ENCODE measurements around the gene CCDC191.

Gene CCDC191

DNA sequence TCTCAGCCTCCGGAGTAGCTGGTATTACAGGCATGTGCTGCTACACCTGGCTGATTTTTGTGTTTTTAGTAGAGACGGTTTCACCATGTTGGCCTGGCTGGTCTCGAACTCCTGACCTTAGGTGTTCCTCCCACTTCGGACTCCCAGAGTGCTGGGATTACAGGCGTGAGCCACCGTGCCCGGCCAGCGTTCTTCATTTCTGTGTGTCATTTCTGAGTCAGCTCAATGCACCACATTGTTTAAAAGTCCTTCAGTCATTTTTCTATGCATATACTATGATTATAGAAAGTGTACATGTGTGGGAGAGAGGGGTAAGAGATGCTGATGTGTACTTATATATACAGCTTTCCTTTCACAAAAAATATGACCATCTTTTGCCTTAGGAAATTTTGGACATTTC lies 2.3 kb upstream of the CCDC191 start:
- DNase-seq: no peak

DNA sequence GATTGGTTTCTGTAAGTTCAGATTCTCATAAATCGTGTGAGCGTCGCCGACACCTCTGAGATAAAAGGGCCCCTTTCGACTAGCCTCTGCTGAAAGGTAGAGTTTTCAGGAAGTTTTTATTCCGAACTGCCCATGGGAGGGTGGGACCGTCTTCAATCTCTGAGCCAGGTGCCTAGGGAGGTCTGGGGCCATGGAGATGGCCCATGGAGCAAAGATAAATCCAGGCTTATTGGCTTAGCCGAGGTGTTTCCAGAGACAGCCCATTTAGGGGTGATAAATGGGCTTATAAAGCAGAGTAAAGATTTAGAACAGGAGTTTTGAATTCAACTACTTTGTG lies 653 bp upstream of the CCDC191 start:
- no peak for DNase-seq

DNA sequence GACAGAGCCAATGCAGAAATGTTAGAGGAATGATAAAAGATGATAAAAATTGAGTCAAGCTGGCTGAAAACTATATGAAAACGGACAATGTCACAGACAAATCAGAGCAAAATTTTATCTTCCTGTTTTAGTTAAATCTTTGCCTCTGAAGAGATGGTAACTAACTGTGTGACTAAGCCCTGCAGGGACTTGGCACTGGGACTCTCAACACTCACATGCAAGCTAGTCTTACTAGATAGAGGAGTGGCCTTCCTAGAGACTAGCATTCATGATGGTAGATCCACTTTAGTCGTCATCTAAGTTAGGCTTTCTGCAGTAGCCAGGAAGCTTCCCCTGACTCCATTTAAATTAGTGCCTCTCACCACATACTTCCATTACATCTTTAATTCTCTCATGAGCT lies 4.1 kb downstream of the CCDC191 start:
- no peak for DNase-seq

DNA sequence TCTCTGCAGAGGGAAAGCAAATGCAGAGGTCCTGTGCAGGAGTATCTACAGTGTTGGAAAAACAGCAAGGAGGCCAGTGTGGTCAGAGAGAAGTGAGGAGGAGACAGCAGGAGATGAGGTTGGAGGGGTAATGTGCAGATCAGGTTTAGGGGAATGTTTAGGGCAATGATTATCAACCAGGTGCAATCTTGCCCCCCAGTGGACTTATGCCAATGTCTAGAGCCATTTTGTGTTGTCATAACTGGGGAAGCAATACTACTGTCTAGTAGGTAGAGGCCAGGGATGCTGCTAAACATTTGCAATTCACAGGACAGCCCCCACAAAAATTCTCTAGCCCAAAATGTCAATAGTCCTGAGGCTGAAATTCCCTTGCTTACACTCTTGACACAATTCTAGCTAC lies 13.1 kb downstream of the CCDC191 start:
- DNase-seq: no peak

DNA sequence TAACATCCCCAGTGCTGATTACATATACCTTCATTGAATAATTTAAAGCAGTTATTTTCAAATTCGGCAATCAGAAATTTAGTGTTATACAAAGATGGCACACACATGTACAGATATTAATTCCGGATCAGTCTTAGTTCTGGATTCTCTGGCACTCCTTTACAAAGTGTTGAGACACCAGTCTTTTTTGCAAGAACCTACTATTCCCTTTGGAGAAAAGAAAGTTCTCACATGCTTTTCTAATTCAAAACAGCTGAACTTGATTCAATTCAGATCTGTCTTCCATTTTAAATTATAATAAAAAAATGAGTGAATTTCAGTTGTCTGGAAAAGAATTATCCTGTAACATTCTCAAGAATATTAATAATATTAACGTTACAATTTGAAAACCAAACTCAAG lies 20.4 kb downstream of the CCDC191 start:
- DNase-seq: no peak

DNA sequence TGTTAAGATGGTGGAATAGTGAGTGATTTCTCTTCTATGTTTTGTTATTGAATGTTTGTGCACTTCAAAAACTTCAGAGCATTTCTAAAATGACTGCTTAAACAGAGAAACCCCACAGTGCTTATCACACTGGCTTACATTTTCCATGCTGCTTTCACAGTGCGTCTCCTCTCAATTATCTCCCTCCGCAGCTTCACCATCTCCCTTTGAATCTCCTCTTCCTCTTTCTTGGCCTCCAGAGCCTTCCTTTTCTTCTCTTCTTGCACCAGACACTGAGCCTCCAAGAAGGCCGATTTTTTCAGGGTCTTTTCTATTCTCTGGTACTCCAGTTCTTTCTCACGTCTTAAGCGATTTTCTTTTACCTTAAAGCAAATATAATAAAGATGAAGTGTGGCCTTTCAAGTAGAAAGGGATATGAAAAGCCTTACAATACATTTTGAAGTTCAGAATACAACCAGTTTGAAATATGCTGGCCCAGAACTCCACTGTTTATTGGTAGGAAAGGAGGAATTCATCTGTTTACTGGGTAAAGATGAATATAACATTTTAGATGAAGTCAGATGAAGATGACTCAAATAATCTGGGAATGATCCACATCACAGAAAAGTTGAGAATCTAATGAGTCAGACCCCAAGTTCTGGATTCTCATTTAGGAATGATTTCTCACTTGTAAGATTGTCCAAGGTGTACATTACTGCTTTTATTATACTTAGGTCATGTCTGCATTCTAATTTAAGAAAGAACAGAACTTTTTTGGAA lies 21.4 kb downstream of the CCDC191 start:
- no peak for DNase-seq

DNA sequence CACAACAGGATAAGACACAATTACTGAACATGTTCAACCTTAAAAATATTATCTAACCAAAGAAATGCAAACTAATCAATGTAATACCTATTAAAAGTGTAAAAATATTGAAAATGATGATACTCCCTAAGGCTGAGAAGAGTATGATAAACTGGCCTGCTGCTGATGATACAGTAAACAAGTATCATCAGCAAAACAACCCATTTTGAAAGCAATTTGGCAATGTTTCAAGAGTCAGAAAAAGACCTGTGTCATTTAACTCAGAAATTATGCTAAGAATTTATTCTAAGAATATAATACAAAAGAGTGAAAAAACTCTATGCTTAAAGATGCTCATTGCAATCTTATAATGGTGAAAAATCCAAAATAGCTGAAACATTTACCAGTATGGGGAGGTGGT lies 22.1 kb downstream of the CCDC191 start:
- no peak for DNase-seq

DNA sequence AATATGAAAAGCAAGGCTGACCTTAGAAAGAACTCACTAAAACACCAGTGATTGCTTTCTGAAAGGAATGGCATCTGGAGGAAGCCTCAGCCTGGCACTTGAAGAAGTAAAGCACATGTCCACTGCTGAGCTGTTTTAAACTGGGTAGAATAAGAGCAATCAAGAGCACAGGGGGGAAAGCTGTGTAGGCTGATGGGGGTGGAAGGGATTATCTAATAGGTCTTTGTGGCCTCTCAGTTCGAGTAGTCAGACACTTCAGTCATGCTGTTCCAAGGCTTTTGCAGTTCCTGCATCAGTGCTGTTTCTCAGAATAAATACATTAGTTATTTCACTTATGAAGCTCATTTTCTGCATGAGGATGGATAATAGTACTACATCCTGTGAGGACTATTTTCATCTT lies 22.6 kb downstream of the CCDC191 start:
- no peak for DNase-seq

DNA sequence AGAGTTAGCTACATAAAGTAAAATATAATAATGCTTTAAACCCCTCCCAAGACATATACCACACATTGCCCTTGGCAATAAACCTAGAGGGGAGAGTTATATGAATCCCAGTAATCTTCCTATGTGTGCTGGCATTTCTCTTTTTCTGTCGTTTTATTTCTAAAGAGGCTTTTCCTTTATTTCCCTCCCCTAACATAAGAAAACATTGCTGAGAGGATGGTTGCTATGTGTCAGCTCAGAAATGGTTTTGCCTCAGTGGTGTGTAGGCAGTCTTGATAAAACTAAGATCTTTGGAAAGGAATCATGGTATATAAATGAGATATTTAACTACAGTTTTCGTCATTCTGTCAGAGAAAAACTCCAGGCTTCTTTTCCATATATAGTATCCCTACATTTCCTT lies 30.0 kb downstream of the CCDC191 start:
- no peak for DNase-seq

DNA sequence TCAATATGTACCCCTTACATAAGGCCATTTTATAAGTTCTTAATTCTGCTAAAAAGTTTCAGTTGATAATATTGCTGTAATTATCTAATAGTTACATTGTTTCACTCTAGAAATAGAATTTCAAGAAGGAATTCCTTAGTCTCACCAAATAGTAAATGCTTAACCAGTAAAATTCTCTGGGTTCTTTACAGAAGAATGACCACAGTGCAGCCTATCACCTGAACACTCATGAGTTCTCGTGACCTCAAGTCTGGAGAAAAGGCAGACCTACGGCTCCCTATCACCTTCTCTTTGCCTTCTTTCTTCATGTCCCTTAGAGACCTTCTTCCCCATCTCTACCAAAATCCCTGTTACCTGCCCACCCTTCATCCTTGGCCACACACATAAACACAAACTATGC lies 30.9 kb downstream of the CCDC191 start:
- DNase-seq: no peak

DNA sequence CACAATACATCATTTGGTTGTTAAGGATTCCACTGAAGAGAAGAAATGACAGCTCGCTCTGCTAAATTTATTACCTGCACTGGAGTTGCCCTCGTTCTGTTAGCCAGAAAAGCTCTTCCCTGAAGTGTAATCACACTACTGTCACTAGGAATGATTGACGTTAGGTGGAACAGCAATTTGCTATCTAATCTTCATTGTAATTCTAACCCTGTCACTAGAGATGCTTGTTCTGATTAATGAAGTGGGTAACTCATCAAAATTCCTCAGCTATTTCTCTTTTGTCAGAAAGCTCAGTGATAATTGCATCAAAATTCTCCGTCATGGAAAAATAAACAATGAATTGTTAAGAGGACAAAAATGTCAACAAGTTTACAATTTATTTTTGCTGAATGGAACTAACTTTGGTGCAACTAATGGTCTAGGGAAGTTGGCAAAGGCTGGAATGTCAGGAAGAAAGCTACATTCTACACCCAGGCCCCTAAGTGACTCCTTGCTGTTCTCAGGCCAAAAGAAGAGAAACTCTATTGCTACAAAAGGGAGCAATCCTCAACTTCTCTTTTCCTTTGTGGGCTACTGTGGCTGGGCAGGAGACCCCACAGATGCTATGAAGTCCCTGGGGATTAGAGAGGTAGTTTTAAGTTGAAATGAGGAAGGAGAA lies 34.1 kb downstream of the CCDC191 start:
- no peak for DNase-seq

DNA sequence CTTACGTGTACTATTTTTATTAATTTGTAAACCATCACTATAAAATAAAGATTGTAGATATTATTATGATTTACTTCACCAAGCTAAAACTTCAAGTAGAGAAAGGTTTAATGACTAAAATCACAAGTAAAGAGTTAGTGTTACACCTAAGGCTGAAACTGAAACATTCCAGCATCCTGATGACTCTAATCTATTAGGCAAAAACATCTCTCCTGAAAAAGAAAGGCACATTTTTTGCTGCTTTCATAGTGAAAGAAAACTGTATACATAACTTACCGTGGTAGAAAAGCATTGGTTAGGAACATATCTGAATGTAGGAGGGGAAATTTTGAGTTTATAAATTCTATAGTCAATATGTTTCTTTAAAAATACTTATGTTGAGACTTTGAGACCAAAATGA lies 35.4 kb downstream of the CCDC191 start:
- no peak for DNase-seq

DNA sequence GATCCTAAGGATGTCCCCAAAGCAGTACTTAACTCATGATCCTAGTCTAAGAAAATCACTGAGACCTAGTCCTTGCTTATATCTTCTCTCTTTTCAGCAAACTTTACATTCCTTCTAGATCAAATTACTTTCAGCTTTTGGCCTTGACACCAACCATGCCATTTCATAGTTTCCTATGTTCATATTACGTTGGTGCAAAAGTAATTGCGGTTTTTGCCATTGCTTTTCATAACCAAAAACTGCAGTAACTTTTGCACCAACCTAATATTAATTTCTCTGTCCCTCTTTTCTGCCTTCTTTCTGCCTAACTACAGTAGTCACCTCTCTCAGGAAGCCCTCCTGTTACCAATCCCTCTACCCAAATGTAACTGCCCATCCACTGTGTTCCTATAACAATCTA lies 36.8 kb downstream of the CCDC191 start:
- no peak for DNase-seq

DNA sequence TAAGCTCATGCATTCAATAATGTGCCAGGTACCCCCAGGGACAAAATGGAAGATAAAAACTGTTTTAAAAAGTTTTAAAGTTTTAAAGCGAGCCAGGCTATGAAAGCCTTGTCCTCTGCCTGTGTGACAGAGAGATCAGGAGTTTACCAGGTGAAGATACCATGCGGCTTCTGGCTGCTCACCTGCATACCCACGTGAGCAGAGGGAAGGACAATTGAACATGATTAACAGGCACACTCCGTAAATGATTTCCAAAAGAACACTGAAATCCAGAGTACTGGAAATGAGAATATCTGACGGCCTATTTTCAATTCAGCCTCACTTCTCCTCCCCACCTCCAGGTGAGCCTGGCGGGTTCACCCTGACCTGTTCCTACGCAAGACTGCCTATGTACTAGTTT lies 42.1 kb downstream of the CCDC191 start:
- no peak for DNase-seq

DNA sequence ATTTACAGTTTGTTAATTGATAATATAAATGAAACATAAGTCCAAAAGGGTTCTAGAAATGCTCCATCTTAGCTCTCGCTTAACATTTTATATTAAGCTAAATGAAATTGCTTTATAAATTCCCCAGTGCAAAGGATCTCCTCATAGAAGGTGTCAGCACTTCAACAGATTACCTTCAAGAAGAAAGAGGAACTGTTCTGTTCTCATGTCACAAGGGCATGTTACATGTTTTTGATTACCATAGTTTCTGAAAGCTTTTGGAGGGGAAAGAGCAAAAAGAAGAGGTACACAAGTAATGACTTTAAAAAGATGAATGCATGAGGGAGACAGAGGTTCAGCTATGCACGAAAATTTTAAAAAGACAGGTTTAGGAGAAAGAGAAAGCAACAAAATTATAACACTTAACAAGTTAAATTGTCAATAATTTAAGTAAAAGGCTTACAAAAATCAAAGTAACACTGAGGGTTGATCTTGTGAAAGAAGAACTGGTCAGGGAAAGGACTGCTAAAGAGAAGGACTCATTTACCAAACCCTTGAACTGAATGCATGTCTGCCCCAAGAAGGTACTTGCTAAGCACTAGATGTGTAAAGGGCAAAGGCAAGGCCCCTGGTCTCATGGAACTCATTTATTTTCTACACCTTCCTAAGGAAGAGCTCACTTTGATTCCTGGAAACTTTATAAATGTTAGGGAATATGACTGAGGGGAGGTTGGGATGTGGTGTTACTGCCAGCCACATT lies 45.1 kb downstream of the CCDC191 start:
- DNase-seq: no peak

DNA sequence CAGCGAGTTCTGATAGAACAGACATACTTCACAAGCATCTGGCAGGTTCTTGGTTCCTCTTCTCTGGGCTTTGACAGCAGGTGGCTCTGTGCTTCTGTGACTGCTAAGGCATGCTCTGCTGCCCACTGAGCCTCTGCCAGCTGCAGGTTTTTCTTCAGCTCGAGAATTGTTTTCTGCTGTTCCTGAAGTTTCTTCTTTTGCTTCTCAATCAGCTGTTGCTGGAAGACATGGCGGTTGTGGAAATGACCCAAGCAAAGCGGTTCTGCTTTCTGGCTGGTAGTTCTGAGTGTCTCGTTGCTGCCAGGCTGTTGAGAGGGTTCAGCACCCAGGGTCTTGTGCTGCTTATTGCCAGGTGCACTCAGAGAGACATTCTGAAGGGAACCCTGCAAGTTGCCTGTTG lies 50.8 kb downstream of the CCDC191 start:
- no peak for DNase-seq

DNA sequence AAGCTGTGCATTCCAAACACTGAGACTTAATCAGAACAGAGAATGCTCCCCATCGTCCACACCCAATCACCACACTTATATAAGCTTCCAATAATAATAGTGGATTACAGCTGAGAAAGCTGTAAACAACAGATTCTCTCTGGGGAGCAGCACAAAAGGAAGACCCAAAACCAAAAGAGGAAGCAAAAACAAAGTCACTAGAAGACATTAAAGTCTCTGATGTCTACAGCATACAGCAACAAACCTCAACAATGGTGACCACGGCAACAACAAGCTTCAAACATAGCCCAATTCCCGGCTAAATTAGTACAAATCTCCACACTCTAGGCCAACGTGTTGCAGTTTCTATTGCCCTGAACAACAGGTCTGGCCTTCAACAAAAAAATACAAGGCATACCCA lies 70.8 kb downstream of the CCDC191 start:
- DNase-seq: no peak

DNA sequence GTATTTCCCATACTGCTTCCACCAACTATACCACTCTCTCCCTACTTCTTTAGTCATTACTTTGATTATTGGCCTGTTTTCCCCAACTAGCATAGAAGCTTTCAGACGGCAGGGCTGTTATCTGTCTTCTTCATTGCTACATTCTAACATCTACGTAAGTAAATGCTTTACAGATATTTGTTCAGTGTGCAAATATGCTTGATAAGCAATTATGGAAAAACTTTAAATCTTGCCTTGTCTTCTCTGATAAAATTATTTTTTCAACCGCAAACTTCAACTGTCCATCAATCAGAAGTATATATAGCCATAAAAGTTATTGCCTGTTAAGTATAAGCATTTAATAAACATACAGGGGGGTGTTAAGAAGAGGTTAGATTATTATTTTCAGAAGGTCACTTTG lies 72.8 kb downstream of the CCDC191 start:
- DNase-seq: no peak

DNA sequence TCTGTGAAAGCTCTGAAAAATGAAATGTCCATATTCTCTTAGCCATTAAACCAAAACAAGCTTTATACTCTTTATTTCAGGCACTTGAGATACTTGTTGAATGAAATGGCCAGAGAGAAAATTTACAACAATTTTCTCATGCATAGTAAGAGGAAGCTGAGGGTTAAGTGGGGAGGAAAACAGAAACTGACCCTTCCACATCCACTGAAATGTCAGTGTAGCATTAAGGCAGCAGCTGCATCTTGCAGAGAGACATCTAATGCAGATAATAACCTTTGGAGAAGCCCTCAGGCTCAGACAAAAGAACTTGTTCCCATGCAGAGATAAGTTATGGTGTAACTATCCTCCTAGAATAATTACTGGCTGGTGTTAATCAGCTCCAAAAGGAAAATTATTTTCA lies 74.5 kb downstream of the CCDC191 start:
- DNase-seq: no peak

DNA sequence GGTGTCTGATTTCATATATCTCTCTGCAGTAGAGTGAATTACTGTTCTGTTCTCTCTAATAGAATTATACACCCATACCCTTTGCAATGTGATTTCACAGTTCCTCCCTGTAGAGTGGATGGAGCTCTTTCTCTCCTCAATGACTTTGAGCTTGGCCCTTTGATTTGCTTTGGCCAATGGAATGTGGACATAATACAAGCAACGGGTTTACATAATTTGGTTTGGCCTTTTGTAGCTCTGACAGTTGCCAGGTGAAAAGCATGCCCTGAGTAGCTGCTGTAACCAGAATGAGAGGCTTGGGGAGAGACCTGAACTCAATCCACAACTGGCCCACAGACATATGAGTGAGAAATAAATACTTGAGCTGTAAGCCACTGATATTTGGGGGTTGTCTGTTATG lies 76.4 kb downstream of the CCDC191 start:
- no peak for DNase-seq

DNA sequence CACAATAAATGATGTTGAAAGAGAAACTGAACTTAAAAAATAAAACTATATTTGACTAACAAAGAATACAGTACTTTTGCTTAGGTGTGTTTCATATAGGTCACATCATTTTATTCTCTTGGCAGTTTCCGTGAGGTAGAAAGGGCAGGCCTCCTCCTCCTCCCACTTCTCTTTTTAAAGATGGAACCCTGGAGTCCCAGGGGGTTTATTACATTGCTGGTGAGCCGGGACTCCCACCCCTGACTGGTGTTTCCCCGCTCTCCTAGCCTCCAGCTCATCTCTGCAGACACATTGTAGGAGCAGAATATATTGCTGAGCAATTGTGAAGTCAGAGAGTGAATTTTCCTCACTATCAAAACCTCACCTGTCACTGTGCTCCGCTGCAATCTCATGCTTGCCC lies 78.5 kb downstream of the CCDC191 start:
- no peak for DNase-seq

DNA sequence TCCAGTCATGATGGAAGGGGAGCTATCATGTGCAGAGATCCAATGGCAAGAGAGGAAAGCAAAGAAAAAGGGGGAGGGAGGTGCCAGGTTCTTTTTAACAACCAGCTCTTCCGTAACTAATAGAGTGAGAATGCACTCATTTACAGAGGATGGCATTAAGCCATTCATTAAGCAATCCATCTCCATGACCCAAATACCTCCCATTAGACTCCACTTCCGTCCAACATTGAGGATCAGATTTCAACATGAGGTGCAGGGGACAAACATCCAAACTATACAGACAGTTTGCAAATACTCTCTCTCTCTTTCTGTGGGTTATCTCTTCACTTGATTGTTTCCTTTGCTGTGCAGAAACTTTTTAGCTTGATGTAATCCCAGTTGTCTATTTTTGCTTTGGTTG lies 87.3 kb downstream of the CCDC191 start:
- DNase-seq: no peak

DNA sequence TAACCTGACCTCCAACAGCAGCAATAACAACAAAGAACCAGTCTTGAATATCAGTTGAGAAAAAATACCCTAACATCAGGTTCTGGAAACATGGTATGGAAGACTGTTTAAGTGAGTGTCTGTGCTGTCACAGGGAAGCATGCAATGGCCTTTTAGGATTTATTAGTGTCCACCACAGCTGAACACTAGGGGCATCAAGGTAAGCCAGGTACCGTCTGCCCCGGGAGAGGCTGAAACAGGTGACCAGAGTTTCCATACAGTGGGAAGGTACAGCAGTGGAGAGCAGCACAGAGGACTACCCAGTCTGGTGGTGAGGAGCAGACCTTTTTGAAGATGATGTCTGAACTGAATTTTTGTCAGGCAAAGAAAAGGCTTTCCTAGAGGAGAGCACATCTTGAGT lies 90.2 kb downstream of the CCDC191 start:
- DNase-seq: no peak

DNA sequence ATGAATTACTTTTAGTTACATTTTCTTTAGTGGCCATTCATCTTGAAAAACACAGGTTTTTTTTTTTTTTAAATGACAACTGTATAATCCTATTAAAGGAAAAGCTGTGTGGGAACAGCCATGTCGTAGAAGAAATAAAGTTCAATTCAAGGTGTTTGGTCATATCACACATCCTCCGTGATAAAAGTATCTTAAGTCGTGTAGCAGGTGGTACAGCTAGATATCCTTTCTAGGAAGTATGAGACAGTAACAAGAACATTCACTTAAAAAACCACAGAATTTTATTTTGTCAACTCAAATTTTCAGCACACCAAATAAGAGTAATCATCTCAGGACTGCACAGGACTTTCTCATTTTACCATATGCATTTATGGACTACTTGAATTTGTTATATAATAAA lies 92.4 kb downstream of the CCDC191 start:
- no peak for DNase-seq
